ENCODE data around the gene RUNX2. TPM values are rescaled to one million over a fixed set of nuclear protein-coding genes. Genes with fewer than 3 reads are reported as not detected.

Gene RUNX2
- total RNA-seq, 3 donors from 2014 or later: 2.7 to 7.3 (median 7.2) TPM

GRCh38 chr6:45513843-45514242 is 185.7 kb downstream of the RUNX2 start:
- no peaks in the 10 kb centered on the region for H3K36me3 ChIP-seq
- DNase-seq (ENCODE audit: low spot score in 2 of 2): no peak

GRCh38 chr6:45514454-45515230 is 186.5 kb downstream of the RUNX2 start:
- no peak overlapping the region for H3K27ac ChIP-seq
- H3K27me3 ChIP-seq: no peaks in the 10 kb centered on the region
- H3K4me1 ChIP-seq: no peaks in the 10 kb centered on the region
- no peak for TF ChIP-seq POLR2AphosphoS5 (IDR thresholded peaks at IDR 0.05)
- no peak for TF ChIP-seq POLR2A (IDR thresholded peaks at IDR 0.05)
- no peak for TF ChIP-seq CTCF (IDR thresholded peaks at IDR 0.05)
- H3K4me3 ChIP-seq: no peak overlapping the region
- intact Hi-C loops (cut with DNase I; ENCODE audit: low total_unique reads): no loop called here
- H3K36me3 ChIP-seq: no peaks in the 10 kb centered on the region
- DNase-seq (ENCODE audit: low spot score in 2 of 2): no peak
- H3K9me3 ChIP-seq: no peaks in the 10 kb centered on the region

More at GRCh38 chr6:45513843-45514242, 185.7 kb downstream of the RUNX2 start:
- no peaks in the 10 kb centered on the region for H3K4me1 ChIP-seq
- H3K27ac ChIP-seq: no peak overlapping the region
- TF ChIP-seq POLR2A (IDR thresholded peaks at IDR 0.05): no peak
- TF ChIP-seq POLR2AphosphoS5 (IDR thresholded peaks at IDR 0.05): no peak
- no peak for TF ChIP-seq CTCF (IDR thresholded peaks at IDR 0.05)
- intact Hi-C loops (cut with DNase I; ENCODE audit: low total_unique reads): no loop called here
- H3K9me3 ChIP-seq: no peaks in the 10 kb centered on the region
- H3K27me3 ChIP-seq: no peaks in the 10 kb centered on the region
- H3K4me3 ChIP-seq: no peak overlapping the region

- intact Hi-C loops (cut with DNase I; ENCODE audit: low total_unique reads): no loop called here
- Histone ChIP-seq H3K27me3 (no peaks in the 10 kb centered on the region), H3K4me3 (no peak overlapping the region), H3K36me3 (no peaks in the 10 kb centered on the region), H3K27ac (no peak overlapping the region), H3K4me1 (no peaks in the 10 kb centered on the region), H3K9me3 (no peaks in the 10 kb centered on the region)
- no peak for DNase-seq (ENCODE audit: low spot score in 2 of 2)
- TF ChIP-seq POLR2AphosphoS5 (IDR thresholded peaks at IDR 0.05): no peak
- no peak for TF ChIP-seq CTCF (IDR thresholded peaks at IDR 0.05)
- no peak for TF ChIP-seq POLR2A (IDR thresholded peaks at IDR 0.05)
These were observed 190.0 kb downstream of the RUNX2 start for GRCh38 chr6:45518013-45518720.

GRCh38 chr6:45521226-45521625 is 193.1 kb downstream of the RUNX2 start:
- Histone ChIP-seq H3K4me3 (no peak overlapping the region), H3K9me3 (no peaks in the 10 kb centered on the region), H3K36me3 (no peaks in the 10 kb centered on the region), H3K27me3 (no peaks in the 10 kb centered on the region), H3K4me1 (no peaks in the 10 kb centered on the region), H3K27ac (no peak overlapping the region)
- DNase-seq (ENCODE audit: low spot score in 2 of 2): no peak
- intact Hi-C loops (cut with DNase I; ENCODE audit: low total_unique reads): no loop called here
- TF ChIP-seq CTCF (IDR thresholded peaks at IDR 0.05) (no peak), POLR2AphosphoS5 (IDR thresholded peaks at IDR 0.05) (no peak), POLR2A (IDR thresholded peaks at IDR 0.05) (no peak)

GRCh38 chr6:45522486-45522885 is 194.4 kb downstream of the RUNX2 start:
- H3K27me3 ChIP-seq: no peaks in the 10 kb centered on the region
- no peak for TF ChIP-seq CTCF (IDR thresholded peaks at IDR 0.05)
- TF ChIP-seq POLR2AphosphoS5 (IDR thresholded peaks at IDR 0.05): no peak
- no peak for TF ChIP-seq POLR2A (IDR thresholded peaks at IDR 0.05)
- no peaks in the 10 kb centered on the region for H3K4me1 ChIP-seq
- DNase-seq (ENCODE audit: low spot score in 2 of 2): no peak
- no peak overlapping the region for H3K4me3 ChIP-seq
- no peaks in the 10 kb centered on the region for H3K9me3 ChIP-seq
- no peak overlapping the region for H3K27ac ChIP-seq
- H3K36me3 ChIP-seq: no peaks in the 10 kb centered on the region
- intact Hi-C loops (cut with DNase I; ENCODE audit: low total_unique reads): no loop called here

All from breast epithelium (tissue), 4 donors.